Ureter (tissue), 1 donor: ENCODE data around the gene TAF1C. TPM values are rescaled to one million over a fixed set of nuclear protein-coding genes. Genes with fewer than 3 reads are reported as not detected.
"Not testable (repeated sequence)": the region's sequence is repeated elsewhere in the genome, so short reads cannot be mapped to it uniquely, and the experiment has no call there.

Source experiments
- DNase-seq: peaks from one replicate; pipeline ENCODE4 v3.0.0-alpha.2; 2020; ENCODE audit warnings: low spot score
- total RNA-seq: library from RNA; stranded (reverse); gene quantifications from one replicate; pipeline ENCODE4 v1.2.4, GENCODE V29; 2023
- donor health status: DM: yes; HTN: yes; CAD: no.

TAF1C gene
- total RNA-seq, 1 donor from 2014 or later: 66.4 TPM

DNA sequence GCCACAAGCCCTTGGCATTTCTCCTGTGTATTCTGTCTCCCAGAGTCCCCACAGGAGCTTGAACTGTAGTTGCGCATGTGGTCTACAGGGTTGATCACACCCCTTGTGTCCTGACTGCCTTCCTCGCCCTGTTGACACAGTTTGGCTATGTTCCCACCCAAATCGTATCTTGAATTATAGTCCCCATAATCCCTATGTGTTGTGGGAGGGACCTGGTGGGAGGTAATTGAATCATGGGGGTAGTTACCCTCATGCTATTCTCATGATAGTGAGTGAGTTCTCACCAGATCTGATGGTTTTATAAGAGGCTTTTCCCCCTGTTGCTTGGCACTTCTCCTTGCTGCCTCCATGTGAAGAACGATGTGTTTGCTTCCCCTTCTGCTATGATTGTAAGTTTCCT is 25.3 kb upstream of the TAF1C start:
- no peak for DNase-seq

DNA sequence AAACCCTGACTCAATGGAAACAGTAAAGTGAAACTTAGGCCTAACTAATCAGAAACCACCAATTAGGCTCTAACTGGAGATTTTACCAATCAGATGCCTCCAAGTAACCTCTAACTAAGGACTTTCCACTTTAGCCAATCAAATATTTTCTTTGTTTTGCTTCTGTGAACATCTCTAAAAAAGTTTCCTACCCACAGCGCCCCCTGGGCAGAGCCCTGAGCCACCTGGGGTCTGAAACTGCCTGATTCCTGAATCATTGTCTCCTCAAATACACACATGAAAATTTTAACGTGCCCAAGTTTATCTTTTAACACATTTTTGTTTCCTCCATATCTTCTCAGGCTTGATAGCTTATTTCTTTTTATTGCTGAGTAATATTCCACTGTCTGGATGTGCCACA is 23.1 kb upstream of the TAF1C start:
- DNase-seq: no peak

GRCh38 chr16:84207879-84208278 is 21.0 kb upstream of the TAF1C start:
- DNase-seq: no peak

GRCh38 chr16:84207251-84207650 is 20.4 kb upstream of the TAF1C start:
- DNase-seq: no peak

DNA sequence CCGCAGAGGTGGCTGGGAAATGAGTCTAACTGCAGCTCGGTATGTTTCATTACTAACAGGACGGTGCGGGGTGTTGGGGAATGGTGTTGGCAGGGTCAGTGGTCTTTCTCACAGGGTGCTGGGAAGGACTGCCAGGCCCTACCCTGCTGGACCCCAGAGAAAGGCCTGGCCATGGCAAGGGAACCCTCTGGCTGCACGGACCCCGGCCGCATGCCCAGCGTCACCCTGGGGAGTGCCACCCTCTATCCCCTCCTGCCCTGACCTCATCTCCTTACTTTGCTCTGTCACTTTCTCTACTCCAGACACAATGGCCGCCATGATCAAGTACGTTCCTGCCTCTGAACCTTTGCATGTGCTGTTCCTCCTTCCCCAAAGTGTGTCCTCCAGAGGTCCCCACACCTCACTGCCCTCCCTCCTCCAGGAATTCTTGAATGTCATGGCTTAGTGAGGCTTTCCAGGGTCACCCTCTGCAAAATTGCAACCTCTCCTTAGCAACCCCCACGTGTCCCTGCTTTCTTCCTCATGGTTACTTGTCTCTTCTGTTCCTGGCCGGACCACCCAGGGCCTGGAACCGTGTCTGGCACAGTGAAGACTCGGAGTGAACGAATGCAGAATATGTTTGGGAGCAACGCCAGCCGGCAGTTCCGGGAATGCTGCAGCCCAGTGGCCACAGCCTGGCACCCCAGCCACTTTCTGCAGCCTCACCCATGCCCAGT is 19.3 kb upstream of the TAF1C start:
- DNase-seq: no peak

GRCh38 chr16:84205123-84205522 is 18.3 kb upstream of the TAF1C start:
- not testable (repeated sequence) for DNase-seq

GRCh38 chr16:84204551-84204950 is 17.7 kb upstream of the TAF1C start:
- not testable (repeated sequence) for DNase-seq

DNA sequence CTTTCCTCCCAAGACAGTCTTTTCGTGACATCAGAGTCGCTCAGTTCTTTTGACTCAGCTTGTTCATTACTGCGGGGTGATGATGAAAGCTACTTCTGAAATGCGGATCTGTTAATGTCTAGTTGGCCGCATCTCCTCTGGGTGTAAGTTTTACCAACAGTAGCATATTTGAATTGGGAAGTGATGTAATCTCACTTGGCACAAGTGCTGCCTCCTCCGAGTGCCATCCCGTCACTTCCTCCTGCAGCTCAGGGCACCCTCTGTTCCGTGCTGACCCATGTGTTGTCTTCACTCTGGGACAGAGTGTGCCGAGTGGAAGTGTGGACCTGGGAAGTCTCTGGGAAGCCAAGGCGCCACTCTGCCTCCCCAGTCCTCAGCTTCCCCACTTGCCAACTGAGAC is 13.0 kb upstream of the TAF1C start:
- no peak for DNase-seq

DNA sequence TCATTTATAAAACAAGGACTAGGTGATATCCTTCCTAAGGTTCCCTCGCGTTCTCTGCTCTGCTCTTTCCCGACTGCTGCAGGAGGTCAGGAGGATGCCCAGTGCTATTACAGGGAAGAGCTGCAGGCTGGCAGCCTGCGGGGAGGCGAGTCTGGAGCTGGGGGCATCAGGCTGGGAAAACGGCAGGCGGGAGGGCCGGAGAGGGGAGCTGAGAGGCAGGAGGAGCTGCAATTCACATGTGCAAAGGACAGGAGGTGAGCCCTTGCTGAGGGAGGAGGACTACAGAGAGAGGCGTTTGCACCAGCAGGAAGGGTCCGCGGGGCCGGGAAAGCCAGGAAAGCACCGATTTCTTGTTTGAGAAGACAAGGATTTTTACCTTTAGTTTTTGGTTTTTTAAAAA is 12.2 kb upstream of the TAF1C start:
- no peak for DNase-seq

- no peak for DNase-seq
Observed at GRCh38 chr16:84198401-84198800, 11.5 kb upstream of the TAF1C start.

GRCh38 chr16:84197466-84198128 is 10.7 kb upstream of the TAF1C start:
- DNase-seq: no peak

DNA sequence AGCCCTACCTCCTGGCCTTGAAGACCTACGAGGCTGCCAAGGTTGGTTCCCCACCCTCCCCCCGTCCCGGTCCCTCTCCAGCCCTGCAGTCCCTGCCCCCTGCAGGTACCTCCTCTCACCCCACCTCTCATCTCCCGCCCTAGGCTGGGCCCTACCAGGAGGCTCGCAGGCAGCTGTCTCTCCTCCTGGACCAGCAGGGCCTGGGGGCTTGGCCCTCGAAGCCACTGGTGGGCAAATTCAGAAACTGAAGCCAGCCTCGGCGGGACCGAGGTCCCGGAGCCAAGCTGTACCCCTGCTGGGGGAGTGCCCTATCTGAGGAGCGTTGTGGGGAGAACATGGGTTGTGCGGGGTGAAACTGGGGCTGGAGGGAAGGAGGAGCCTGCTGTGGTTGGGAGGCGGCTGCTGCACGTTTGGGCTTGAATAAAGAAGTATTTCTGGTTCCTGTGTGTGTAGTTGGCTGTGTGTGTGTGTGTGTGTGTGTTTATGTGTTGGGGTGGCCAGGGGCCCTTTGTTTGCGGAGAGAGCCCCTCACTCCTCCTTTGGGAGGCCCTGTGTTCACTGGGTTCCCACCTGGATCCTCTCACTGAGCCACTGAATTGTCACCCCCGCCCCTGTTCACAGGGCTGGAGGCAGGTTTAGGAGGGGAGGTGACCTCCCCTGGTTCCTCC is 10.0 kb upstream of the TAF1C start:
- peak; percentile 77 for DNase-seq

- DNase-seq: no peak
Observed at GRCh38 chr16:84196101-84196500, 9.2 kb upstream of the TAF1C start.

- no peak for DNase-seq
Observed at GRCh38 chr16:84195201-84196093, 8.6 kb upstream of the TAF1C start.

- DNase-seq: no peak
Observed at GRCh38 chr16:84194470-84195200, 7.8 kb upstream of the TAF1C start.

- DNase-seq: no peak
Observed at GRCh38 chr16:84194018-84194417, 7.2 kb upstream of the TAF1C start.

DNA sequence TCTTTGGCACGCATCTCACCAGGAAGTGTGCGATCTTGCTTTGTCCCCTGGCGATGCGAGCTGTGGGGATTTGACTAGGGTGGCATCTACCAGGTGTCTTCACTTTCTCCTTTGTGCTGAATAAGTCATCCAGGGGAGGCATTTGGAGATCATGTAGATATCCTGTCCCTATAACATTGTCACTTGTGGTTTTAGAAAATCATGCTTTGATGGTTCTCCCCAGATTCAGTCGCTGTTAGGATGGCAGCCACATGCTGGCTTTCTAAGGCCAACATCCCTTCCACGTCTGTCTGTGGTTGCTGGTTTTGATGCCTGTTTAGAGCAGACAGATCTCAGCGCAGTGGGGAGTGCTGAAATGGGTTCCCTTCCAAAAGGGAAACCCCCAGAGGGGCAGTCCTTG is 6.6 kb upstream of the TAF1C start:
- no peak for DNase-seq

- DNase-seq: no peak
Observed at GRCh38 chr16:84191466-84191865, 4.6 kb upstream of the TAF1C start.

GRCh38 chr16:84190731-84191388 is 4.0 kb upstream of the TAF1C start, which contains the start of gene ADAD2:
Gene ADAD2, plus strand, starts transcription at chr16:84191157. Its CDS starts 74 bp downstream, at chr16:84191231.
- no peak for DNase-seq

GRCh38 chr16:84184775-84185174 is 2.1 kb downstream of the TAF1C start:
- DNase-seq: no peak
